Thyroid gland (tissue), 4 donors: ENCODE data around the gene SERF2. TPM values are rescaled to one million over a fixed set of nuclear protein-coding genes. Genes with fewer than 3 reads are reported as not detected.

Experiments used
- DNase-seq, 2 donors: peaks; one replicate each; pipeline ENCODE4 v3.0.0-alpha.2; 2019
- H3K27ac ChIP-seq, 3 donors: fragments of 200-600 bp; sonication (generic); 1 replicate in 2 of 3; 2 replicates in 1 of 3; pipeline ENCODE4 v1.5.1; 2016 to 2019; ENCODE audit warnings: mild to moderate bottlenecking in 1 of 3, moderate library complexity in 1 of 3
- H3K27me3 ChIP-seq: fragments of 200-600 bp; sonication (generic); one replicate; pipeline ENCODE4 v1.5.1; 2019
- H3K36me3 ChIP-seq, 2 donors: fragments of 200-600 bp; sonication (generic); one replicate each; pipeline ENCODE4 v1.5.1; 2016 to 2019
- H3K4me1 ChIP-seq, 2 donors: fragments of 200-600 bp; sonication (generic); one replicate each; pipeline ENCODE4 v1.5.1; 2017 to 2019
- H3K4me3 ChIP-seq, 3 donors: fragments of 200-600 bp; sonication (generic); replicated peaks in 1 of 3; 1 replicate in 2 of 3; 2 replicates in 1 of 3; pipeline ENCODE4 v1.5.1; 2016; ENCODE audit warnings: mild to moderate bottlenecking in 1 of 3
- H3K9me3 ChIP-seq: fragments of 200-600 bp; sonication (generic); one replicate; pipeline ENCODE4 v1.5.1; 2017
- POLR2A ChIP-seq, 2 donors: fragments of 450-650 bp; IDR thresholded peaks; one replicate each; pipeline ENCODE4 v1.6.1; 2017; ENCODE audit warnings: antibody characterized with exemption in 2 of 2, mild to moderate bottlenecking in 2 of 2, moderate library complexity in 1 of 2
- WGBS, 2 donors: methylation state at CpG; one replicate each; pipeline ENCODE4 v1.1.5; 2017; 5-methylcytosine and 5-hydroxymethylcytosine counted together
- intact Hi-C: fragments of 100-400 bp; cut with DNase I; formaldehyde crosslinking; loops from one replicate; pipeline ENCODE4 v1.15.1; 2023
- total RNA-seq, 4 donors: library from RNA; depleted of rRNA; stranded (reverse); fragments of >200 nt; gene quantifications; one replicate each; pipeline ENCODE4 v1.2.3, GENCODE V29; 2016
- TF ChIP-seq, protein P1 (sequence below), 6 experiments: fragments of 200-600 bp in 3 of 6; fragments of 450-650 bp in 3 of 6; sonication (generic) in 3 of 6; IDR thresholded peaks; one replicate each; pipeline ENCODE4 v1.5.1; 2016 to 2019; ENCODE audit warnings: antibody characterized with exemption in 6 of 6, mild to moderate bottlenecking in 2 of 6, inconsistent platforms in 1 of 6, moderate library complexity in 1 of 6

Gene SERF2
- total RNA-seq, 4 donors from 2014 or later, result 331 to 1,163 (median 700) TPM

DNA sequence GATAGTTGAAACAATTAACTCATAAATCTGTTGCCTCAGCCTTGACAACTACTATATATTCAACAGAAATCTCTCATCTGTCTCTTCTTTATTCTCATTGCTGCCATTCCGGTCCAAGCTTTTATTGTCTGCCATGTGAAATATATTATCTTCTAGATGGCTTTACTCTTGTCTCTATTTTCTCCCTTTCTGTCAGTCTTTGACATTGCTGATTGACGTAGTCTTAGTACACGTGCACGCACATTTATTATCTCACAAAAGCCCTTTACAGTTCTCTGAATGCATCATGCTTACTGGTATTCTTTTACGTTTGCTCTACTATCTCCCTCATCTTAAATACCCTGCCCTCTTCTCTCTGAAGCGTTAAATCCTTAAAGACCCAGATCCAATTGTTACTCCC lies 40.2 kb upstream of the SERF2 start:
- DNase-seq, result no peak
- Histone ChIP-seq H3K4me1 (peaks cover 44 to 53% of the 10 kb centered on the region in 2 donors), H3K27ac (no peak overlapping the region), H3K4me3 (no peak overlapping the region), H3K9me3 (no peaks in the 10 kb centered on the region), H3K36me3 (peaks cover 17 to 31% of the 10 kb centered on the region in 2 donors), H3K27me3 (no peaks in the 10 kb centered on the region)
- TF ChIP-seq POLR2A (IDR thresholded peaks at IDR 0.05), result no peak
- TF ChIP-seq, protein P1, sequence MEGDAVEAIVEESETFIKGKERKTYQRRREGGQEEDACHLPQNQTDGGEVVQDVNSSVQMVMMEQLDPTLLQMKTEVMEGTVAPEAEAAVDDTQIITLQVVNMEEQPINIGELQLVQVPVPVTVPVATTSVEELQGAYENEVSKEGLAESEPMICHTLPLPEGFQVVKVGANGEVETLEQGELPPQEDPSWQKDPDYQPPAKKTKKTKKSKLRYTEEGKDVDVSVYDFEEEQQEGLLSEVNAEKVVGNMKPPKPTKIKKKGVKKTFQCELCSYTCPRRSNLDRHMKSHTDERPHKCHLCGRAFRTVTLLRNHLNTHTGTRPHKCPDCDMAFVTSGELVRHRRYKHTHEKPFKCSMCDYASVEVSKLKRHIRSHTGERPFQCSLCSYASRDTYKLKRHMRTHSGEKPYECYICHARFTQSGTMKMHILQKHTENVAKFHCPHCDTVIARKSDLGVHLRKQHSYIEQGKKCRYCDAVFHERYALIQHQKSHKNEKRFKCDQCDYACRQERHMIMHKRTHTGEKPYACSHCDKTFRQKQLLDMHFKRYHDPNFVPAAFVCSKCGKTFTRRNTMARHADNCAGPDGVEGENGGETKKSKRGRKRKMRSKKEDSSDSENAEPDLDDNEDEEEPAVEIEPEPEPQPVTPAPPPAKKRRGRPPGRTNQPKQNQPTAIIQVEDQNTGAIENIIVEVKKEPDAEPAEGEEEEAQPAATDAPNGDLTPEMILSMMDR (IDR thresholded peaks at IDR 0.05), result no peak
- intact Hi-C loops, result no loop called here
- 70 to 81% methylated on average over 6 of the region's 6 CpGs for WGBS, 2 donors

DNA sequence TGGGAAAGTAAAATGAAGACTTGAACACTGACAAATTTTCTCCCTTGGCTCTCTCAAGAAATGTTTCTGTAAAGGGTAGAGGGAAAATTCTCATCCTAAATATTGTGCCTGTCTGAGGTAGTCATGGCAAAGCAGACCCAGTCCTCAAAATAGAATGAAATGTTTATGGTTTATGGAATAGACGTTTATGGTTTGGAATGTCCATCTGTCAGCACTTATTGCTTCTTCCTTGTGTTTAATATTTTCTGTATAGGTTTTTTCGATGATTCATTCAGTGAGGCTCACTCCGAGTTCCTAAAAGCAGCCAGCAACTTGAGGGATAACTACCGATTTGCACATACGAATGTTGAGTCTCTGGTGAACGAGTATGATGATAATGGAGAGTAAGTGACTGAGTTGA lies 29.3 kb upstream of the SERF2 start:
- no peaks in the 10 kb centered on the region for H3K9me3 ChIP-seq
- no peaks in the 10 kb centered on the region for H3K4me1 ChIP-seq
- 86 to 91% methylated on average over 6 of the region's 6 CpGs for WGBS, 2 donors
- no peak for TF ChIP-seq POLR2A (IDR thresholded peaks at IDR 0.05)
- TF ChIP-seq, protein P1 (IDR thresholded peaks at IDR 0.05), result no peak
- DNase-seq, result no peak
- no peaks in the 10 kb centered on the region for H3K27me3 ChIP-seq
- intact Hi-C loops, result no loop called here
- H3K36me3 ChIP-seq, result peaks cover 78 to 90% of the 10 kb centered on the region in 2 donors
- no peak overlapping the region for H3K4me3 ChIP-seq
- H3K27ac ChIP-seq, result no peak overlapping the region

DNA sequence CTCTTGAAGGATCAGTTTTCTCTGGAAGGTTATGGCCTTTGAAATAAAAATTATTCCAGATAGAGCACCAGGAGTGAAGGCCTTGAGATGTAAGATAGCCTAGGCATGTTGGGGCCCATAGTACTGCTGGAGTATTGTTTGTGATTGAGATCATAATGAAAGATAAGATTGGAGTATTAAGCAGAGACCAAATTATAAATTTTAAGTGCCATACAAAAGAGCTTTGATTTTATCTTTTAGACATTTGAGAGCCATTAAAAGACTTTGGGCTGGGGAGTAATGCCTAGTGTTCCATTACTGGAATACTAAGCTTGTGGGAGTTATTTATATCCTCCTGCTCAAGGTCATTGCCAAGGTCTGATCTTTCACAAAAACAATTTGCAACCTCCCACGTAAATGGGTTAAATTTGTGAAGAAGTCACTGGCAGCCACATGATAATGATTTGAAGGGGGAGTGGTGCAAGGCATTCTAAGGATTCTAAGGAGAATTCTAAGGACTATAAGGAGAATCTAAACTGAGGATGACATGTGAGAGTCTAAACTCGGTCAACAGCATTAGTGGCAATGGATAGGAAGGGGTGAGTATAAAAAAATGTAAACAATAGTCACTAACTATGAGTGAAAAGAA lies 28.2 kb upstream of the SERF2 start:
- WGBS, 2 donors, result 80 to 91% methylated on average over 2 of the region's 2 CpGs
- no peaks in the 10 kb centered on the region for H3K9me3 ChIP-seq
- no peaks in the 10 kb centered on the region for H3K27me3 ChIP-seq
- TF ChIP-seq, protein P1 (IDR thresholded peaks at IDR 0.05), result no peak
- no peak for TF ChIP-seq POLR2A (IDR thresholded peaks at IDR 0.05)
- no peak for DNase-seq
- H3K4me3 ChIP-seq, result no peak overlapping the region
- intact Hi-C loops, result no loop called here
- H3K27ac ChIP-seq, result no peak overlapping the region
- H3K4me1 ChIP-seq, result no peaks in the 10 kb centered on the region
- H3K36me3 ChIP-seq, result peaks cover 85 to 95% of the 10 kb centered on the region in 2 donors

DNA sequence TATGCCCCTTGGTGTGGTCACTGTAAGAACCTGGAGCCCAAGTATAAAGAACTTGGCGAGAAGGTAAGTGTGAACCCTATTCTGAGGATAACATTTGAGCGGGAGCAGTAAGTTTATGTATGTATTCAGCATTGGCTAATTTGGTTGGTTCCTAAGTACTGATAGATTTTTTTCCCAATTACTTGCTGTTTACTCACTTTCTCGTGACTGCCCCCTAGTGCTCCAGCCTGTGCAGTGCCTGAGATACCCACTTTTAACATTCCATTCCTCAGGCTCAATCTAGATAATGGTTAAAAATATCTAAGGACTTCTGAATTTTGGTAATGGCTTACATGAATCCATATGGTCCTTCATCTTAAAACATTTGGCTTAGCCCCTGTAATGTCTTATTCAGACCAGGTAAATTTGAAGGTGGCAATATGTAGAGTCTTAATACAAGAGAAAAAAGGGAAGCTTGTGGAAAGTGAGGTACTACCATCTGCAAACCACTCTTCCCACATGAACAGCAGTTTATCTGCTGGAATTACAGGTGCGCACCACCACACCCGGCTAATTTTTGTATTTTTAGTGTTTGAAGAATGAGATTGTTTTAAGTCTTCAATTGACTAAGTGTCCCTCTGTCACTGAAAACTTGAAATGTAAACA lies 22.4 kb upstream of the SERF2 start:
- WGBS, 2 donors, result 71 to 72% methylated on average over 5 of the region's 5 CpGs
- TF ChIP-seq, protein P1 (IDR thresholded peaks at IDR 0.05), result peak; percentile 44 to 71 (median 53)
- TF ChIP-seq POLR2A (IDR thresholded peaks at IDR 0.05), result no peak
- Histone ChIP-seq H3K4me3 (no peak overlapping the region), H3K27ac (no peak overlapping the region), H3K4me1 (no peaks in the 10 kb centered on the region), H3K27me3 (no peaks in the 10 kb centered on the region), H3K36me3 (peaks cover 72 to 93% of the 10 kb centered on the region in 2 donors), H3K9me3 (no peaks in the 10 kb centered on the region)
- intact Hi-C loops, result no loop called here
- peak; percentile 48 to 53 for DNase-seq

DNA sequence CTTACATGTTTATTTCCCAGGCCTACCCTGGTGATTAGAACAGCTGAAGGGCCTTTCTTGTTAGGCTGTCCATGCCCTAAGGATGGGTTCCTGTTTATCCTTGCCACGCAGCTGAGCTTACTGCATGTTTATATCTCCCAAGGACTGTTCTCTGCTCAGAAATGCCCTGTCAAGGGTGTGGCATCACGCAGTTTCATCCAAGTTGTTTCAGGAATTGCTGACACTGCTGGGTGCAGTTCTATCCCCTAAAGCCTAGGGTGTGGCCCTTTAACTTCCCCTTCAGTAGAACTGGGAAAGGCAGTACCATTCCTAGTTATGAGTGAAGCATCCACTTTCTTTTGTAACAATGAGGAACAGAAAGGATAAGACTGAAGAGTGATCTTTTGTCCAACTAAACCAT lies 20.3 kb upstream of the SERF2 start:
- no peak for DNase-seq
- intact Hi-C loops, result no loop called here
- Histone ChIP-seq H3K27me3 (no peaks in the 10 kb centered on the region), H3K36me3 (peaks cover 62 to 72% of the 10 kb centered on the region in 2 donors), H3K27ac (no peak overlapping the region), H3K4me1 (peaks cover 10% of the 10 kb centered on the region in 2 donors), H3K4me3 (no peak overlapping the region), H3K9me3 (no peaks in the 10 kb centered on the region)
- TF ChIP-seq, protein P1 (IDR thresholded peaks at IDR 0.05), result no peak
- no peak for TF ChIP-seq POLR2A (IDR thresholded peaks at IDR 0.05)
- 80% methylated on average over 2 of the region's 2 CpGs for WGBS, 2 donors
